PFSK-1 (cell line): ENCODE data around the gene SUPT16H.

Experiments used
- FOXP2 ChIP-seq: optimal IDR thresholded peaks from 2 replicates; pipeline ENCODE3; 2011; ENCODE audit warnings: borderline replicate concordance, control low read depth, inconsistent platforms; ENCODE audit not compliant: insufficient read depth; ENCODE audit errors: extremely low read length, extremely low read depth
- POLR2AphosphoS5 ChIP-seq: IDR thresholded peaks from 2 replicates; pipeline ENCODE4 v1.6.1; 2012; ENCODE audit warnings: low read depth, mild to moderate bottlenecking, control low read depth, low read length, moderate library complexity
- REST ChIP-seq, 2 experiments: IDR thresholded peaks; 2 replicates each; pipeline versions ENCODE4 v1.6.1 to v1.8.0; 2011 to 2012; ENCODE audit warnings: low read depth in 2 of 2, low read length in 2 of 2, control low read depth in 1 of 2, inconsistent platforms in 1 of 2, mild to moderate bottlenecking in 1 of 2, moderate library complexity in 1 of 2; ENCODE audit not compliant: insufficient read depth in 1 of 2
- SIN3A ChIP-seq: IDR thresholded peaks from 2 replicates; pipeline ENCODE4 v1.6.1; 2012; ENCODE audit warnings: mild to moderate bottlenecking, low read length, moderate library complexity, borderline replicate concordance; ENCODE audit not compliant: insufficient read depth
- TAF1 ChIP-seq: IDR thresholded peaks from 2 replicates; pipeline ENCODE4 v1.6.1; 2012; ENCODE audit warnings: low read length, control low read depth, borderline replicate concordance; ENCODE audit not compliant: insufficient read depth

Gene SUPT16H

GRCh38 chr14:21334202-21334906, 49.5 kb downstream of the SUPT16H start:
- TF ChIP-seq FOXP2 (no peak), REST (IDR thresholded peaks at IDR 0.05; ENCODE audit: insufficient read depth in 1 of 2, low read depth in 2 of 2, low read length in 2 of 2) (no peak), POLR2AphosphoS5 (no peak), SIN3A (no peak), TAF1 (no peak)

GRCh38 chr14:21332950-21333349, 50.9 kb downstream of the SUPT16H start:
- TF ChIP-seq SIN3A = no peak
- TF ChIP-seq TAF1 = no peak
- no peak for TF ChIP-seq FOXP2
- no peak for TF ChIP-seq REST (IDR thresholded peaks at IDR 0.05; ENCODE audit: insufficient read depth in 1 of 2, low read depth in 2 of 2, low read length in 2 of 2)
- no peak for TF ChIP-seq POLR2AphosphoS5

DNA sequence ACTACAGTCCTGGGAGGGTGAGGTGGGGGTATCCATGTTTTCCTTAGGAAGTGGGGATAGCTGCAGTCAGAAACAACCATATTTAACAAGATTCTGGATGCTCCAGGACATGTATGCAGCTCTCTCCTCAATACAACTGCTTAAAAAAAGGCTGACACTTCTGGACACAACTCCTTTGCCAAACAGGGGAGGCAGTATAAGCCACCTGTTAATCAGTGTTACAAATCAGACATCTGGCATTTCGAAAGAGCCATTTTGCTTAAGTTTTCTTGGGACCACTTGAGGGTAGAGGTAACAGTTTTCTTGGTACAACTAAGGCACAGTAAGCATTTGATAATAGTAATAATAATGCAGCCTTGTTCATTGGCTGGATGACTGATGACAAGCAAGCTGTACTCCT, 56.8 kb downstream of the SUPT16H start:
- TF ChIP-seq FOXP2 = no peak
- TF ChIP-seq REST (IDR thresholded peaks at IDR 0.05; ENCODE audit: insufficient read depth in 1 of 2, low read depth in 2 of 2, low read length in 2 of 2) = no peak

GRCh38 chr14:21322716-21323115, 61.1 kb downstream of the SUPT16H start:
- no peak for TF ChIP-seq FOXP2
- no peak for TF ChIP-seq REST (IDR thresholded peaks at IDR 0.05; ENCODE audit: insufficient read depth in 1 of 2, low read depth in 2 of 2, low read length in 2 of 2)
- no peak for TF ChIP-seq TAF1
- TF ChIP-seq SIN3A = no peak
- TF ChIP-seq POLR2AphosphoS5 = no peak

DNA sequence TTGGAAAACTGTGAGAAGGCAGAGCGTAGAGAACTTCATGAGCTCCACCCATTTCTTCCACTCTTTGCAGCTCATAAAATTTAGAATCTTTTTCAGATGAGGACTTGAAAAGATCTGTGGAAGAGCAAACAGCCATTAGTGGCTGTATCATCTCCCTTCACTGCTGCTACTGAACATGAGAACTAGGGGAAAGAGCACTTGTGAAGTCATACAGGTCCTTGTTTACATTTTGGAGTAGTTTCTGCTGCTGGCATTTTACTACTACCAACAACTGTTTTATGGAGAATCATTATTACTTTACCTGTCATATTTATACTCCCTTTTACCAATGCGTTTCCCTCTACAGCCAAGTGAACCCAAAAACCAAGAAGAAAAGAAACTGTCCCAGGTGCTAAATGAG, 62.9 kb downstream of the SUPT16H start:
- TF ChIP-seq REST (IDR thresholded peaks at IDR 0.05; ENCODE audit: insufficient read depth in 1 of 2, low read depth in 2 of 2, low read length in 2 of 2) (no peak), POLR2AphosphoS5 (no peak), FOXP2 (no peak), SIN3A (no peak), TAF1 (no peak)
